ENCODE results near the gene RAB11A. TPM values are rescaled to one million over a fixed set of nuclear protein-coding genes. Genes with fewer than 3 reads are reported as not detected.

The RAB11A gene
- total and polyA plus RNA-seq, 12 donors, result 45.7 to 705 (median 348) TPM

GRCh38 chr15:65845826-65846519 is 23.3 kb upstream of the RAB11A start:
- H3K27me3 ChIP-seq, result no peaks in the 10 kb centered on the region
- TF ChIP-seq CTCF (IDR thresholded peaks at IDR 0.05), result no peak
- TF ChIP-seq POLR2A (IDR thresholded peaks at IDR 0.05), result no peak
- no peaks in the 10 kb centered on the region for H3K36me3 ChIP-seq (replicated peaks in 1 of 2)
- 71 to 80% (median 76%) methylated on average over 9 of the region's 9 CpGs for WGBS, 4 donors
- DNase-seq, result no peak
- H3K4me3 ChIP-seq, result no peak overlapping the region
- no peaks in the 10 kb centered on the region for H3K4me1 ChIP-seq (replicated peaks in 1 of 2)
- H3K27ac ChIP-seq, result no peak overlapping the region
- intact Hi-C loops (cut with DNase I), result no loop called here
- no peaks in the 10 kb centered on the region for H3K9me3 ChIP-seq (replicated peaks in 1 of 3)

DNA sequence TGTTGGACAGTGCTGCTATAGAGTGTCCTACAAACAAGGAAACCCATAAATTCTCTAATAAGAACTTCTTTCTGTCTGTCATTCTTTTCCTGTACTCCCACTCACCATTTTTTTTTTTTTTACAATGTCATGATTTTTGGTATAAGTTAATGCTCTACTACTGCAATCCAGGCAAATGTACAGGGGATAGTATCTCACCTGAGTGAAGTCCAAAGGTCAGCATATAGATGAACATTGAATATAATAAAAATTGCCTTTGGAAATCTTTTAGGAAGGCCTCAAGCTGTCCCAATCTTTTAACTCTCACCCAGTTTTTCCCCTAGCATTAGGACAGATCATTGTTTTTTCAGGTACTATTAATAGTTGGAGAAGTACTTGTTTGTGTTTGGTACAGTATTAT is 21.3 kb upstream of the RAB11A start:
- TF ChIP-seq POLR2A (IDR thresholded peaks at IDR 0.05), result no peak
- no peak for TF ChIP-seq CTCF (IDR thresholded peaks at IDR 0.05)
- Histone ChIP-seq H3K36me3 (replicated peaks in 1 of 2) (no peaks in the 10 kb centered on the region), H3K4me1 (replicated peaks in 1 of 2) (no peaks in the 10 kb centered on the region), H3K4me3 (no peak overlapping the region), H3K9me3 (replicated peaks in 1 of 3) (no peaks in the 10 kb centered on the region), H3K27me3 (no peaks in the 10 kb centered on the region), H3K27ac (no peak overlapping the region)
- intact Hi-C loops (cut with DNase I), result no loop called here
- no peak for DNase-seq

- no peaks in the 10 kb centered on the region for H3K4me1 ChIP-seq (replicated peaks in 1 of 2)
- no peak for DNase-seq
- no peaks in the 10 kb centered on the region for H3K36me3 ChIP-seq (replicated peaks in 1 of 2)
- WGBS, 4 donors, result 56 to 78% (median 77%) methylated on average over 3 to 5 of the region's 5 CpGs
- no peaks in the 10 kb centered on the region for H3K27me3 ChIP-seq
- intact Hi-C loops (cut with DNase I), result no loop called here
- no peak for TF ChIP-seq POLR2A (IDR thresholded peaks at IDR 0.05)
- TF ChIP-seq CTCF (IDR thresholded peaks at IDR 0.05), result no peak
- H3K27ac ChIP-seq, result no peak overlapping the region
- no peaks in the 10 kb centered on the region for H3K9me3 ChIP-seq (replicated peaks in 1 of 3)
- H3K4me3 ChIP-seq, result no peak overlapping the region
These were observed 17.3 kb upstream of the RAB11A start for GRCh38 chr15:65851981-65852380.

- DNase-seq, result peak; percentile 60 to 89 (median 72)
- 58 to 66% (median 64%) methylated on average over 9 to 12 of the region's 12 CpGs for WGBS, 4 donors
- no peaks in the 10 kb centered on the region for H3K4me1 ChIP-seq (replicated peaks in 1 of 2)
- no peaks in the 10 kb centered on the region for H3K36me3 ChIP-seq (replicated peaks in 1 of 2)
- intact Hi-C loops (cut with DNase I), result loop anchor here in 1 of 2 donors (5.0 kb wide), 1 partner anchor 220 kb away; no protein-coding TSS in a partner anchor
- H3K27me3 ChIP-seq, result no peaks in the 10 kb centered on the region
- no peak overlapping the region for H3K4me3 ChIP-seq
- no peak overlapping the region for H3K27ac ChIP-seq
- no peaks in the 10 kb centered on the region for H3K9me3 ChIP-seq (replicated peaks in 1 of 3)
- peak; percentile 59 to 83 (median 78) for TF ChIP-seq CTCF (IDR thresholded peaks at IDR 0.05)
- no peak for TF ChIP-seq POLR2A (IDR thresholded peaks at IDR 0.05)
These were observed 12.4 kb upstream of the RAB11A start for GRCh38 chr15:65856821-65857455.

All from adrenal gland (tissue), 12 donors.